ENCODE results near the gene MGAT5.

The MGAT5 gene

GRCh38 chr2:134304394-134305108 is 50.7 kb downstream of the MGAT5 start (continued):
- no peak for TF ChIP-seq POU6F1 (CRISPR knock-in tag; IDR thresholded peaks at IDR 0.05; ENCODE audit: borderline replicate concordance, low read depth)
- TF ChIP-seq ZNF70 (CRISPR knock-in tag; IDR thresholded peaks at IDR 0.05): no peak
- TF ChIP-seq CSDC2 (CRISPR knock-in tag; IDR thresholded peaks at IDR 0.05): no peak
- TF ChIP-seq OSR1 (CRISPR knock-in tag; IDR thresholded peaks at IDR 0.05): no peak
- no peak for TF ChIP-seq ISL1 (CRISPR knock-in tag; IDR thresholded peaks at IDR 0.05)
- no peak for TF ChIP-seq RARB (CRISPR knock-in tag; IDR thresholded peaks at IDR 0.05)
- no peak for TF ChIP-seq BACH2 (CRISPR knock-in tag; IDR thresholded peaks at IDR 0.05; ENCODE audit: borderline replicate concordance)

- ATAC-seq: no peak
Observed at GRCh38 chr2:134305109-134305491, 51.2 kb downstream of the MGAT5 start.

GRCh38 chr2:134306521-134306920 is 52.6 kb downstream of the MGAT5 start:
- ATAC-seq: no peak

More at GRCh38 chr2:134305109-134305491, 51.2 kb downstream of the MGAT5 start:
- TF ChIP-seq SNAI2 (CRISPR knock-in tag; IDR thresholded peaks at IDR 0.05) (no peak), CSDC2 (CRISPR knock-in tag; IDR thresholded peaks at IDR 0.05) (no peak), TOX (CRISPR knock-in tag; IDR thresholded peaks at IDR 0.05; ENCODE audit: borderline replicate concordance) (no peak), PPARA (CRISPR knock-in tag; IDR thresholded peaks at IDR 0.05; ENCODE audit: borderline replicate concordance) (no peak), CREB5 (CRISPR knock-in tag; IDR thresholded peaks at IDR 0.05; ENCODE audit: low read depth) (no peak), BACH2 (CRISPR knock-in tag; IDR thresholded peaks at IDR 0.05; ENCODE audit: borderline replicate concordance) (no peak), RARB (CRISPR knock-in tag; IDR thresholded peaks at IDR 0.05) (no peak), TCF4 (CRISPR knock-in tag; IDR thresholded peaks at IDR 0.05; ENCODE audit: borderline replicate concordance) (no peak), GLIS3 (CRISPR knock-in tag; IDR thresholded peaks at IDR 0.05) (no peak), ISL1 (CRISPR knock-in tag; IDR thresholded peaks at IDR 0.05) (no peak), CSRNP3 (CRISPR knock-in tag; IDR thresholded peaks at IDR 0.05) (no peak), ARNTL (CRISPR knock-in tag; IDR thresholded peaks at IDR 0.05; ENCODE audit: borderline replicate concordance, low read depth) (no peak), OSR1 (CRISPR knock-in tag; IDR thresholded peaks at IDR 0.05) (no peak)

More at GRCh38 chr2:134306521-134306920, 52.6 kb downstream of the MGAT5 start:
- no peak for TF ChIP-seq ISL1 (CRISPR knock-in tag; IDR thresholded peaks at IDR 0.05)
- no peak for TF ChIP-seq RARB (CRISPR knock-in tag; IDR thresholded peaks at IDR 0.05)
- no peak for TF ChIP-seq PPARA (CRISPR knock-in tag; IDR thresholded peaks at IDR 0.05; ENCODE audit: borderline replicate concordance)
- no peak for TF ChIP-seq ZNF8 (CRISPR knock-in tag; IDR thresholded peaks at IDR 0.05)
- TF ChIP-seq ZC3H10 (CRISPR knock-in tag; IDR thresholded peaks at IDR 0.05): no peak
- no peak for TF ChIP-seq ZNF70 (CRISPR knock-in tag; IDR thresholded peaks at IDR 0.05)
- no peak for TF ChIP-seq OSR1 (CRISPR knock-in tag; IDR thresholded peaks at IDR 0.05)
- TF ChIP-seq POU6F1 (CRISPR knock-in tag; IDR thresholded peaks at IDR 0.05; ENCODE audit: borderline replicate concordance, low read depth): no peak
- no peak for TF ChIP-seq SNAI2 (CRISPR knock-in tag; IDR thresholded peaks at IDR 0.05)
- TF ChIP-seq ESRRG (CRISPR knock-in tag; IDR thresholded peaks at IDR 0.05): no peak
- no peak for TF ChIP-seq BACH2 (CRISPR knock-in tag; IDR thresholded peaks at IDR 0.05; ENCODE audit: borderline replicate concordance)
- no peak for TF ChIP-seq TCF4 (CRISPR knock-in tag; IDR thresholded peaks at IDR 0.05; ENCODE audit: borderline replicate concordance)
- no peak for TF ChIP-seq CSRNP3 (CRISPR knock-in tag; IDR thresholded peaks at IDR 0.05)
- TF ChIP-seq ZFP30 (CRISPR knock-in tag; IDR thresholded peaks at IDR 0.05): no peak
- no peak for TF ChIP-seq ZFP3 (CRISPR knock-in tag; IDR thresholded peaks at IDR 0.05)
- TF ChIP-seq GLIS3 (CRISPR knock-in tag; IDR thresholded peaks at IDR 0.05): no peak
